Activated CD8-positive, alpha-beta memory T cell treated with anti-CD3 and anti-CD28 coated beads, Interleukin-2, amount 50 U/mL, for 48 hours (primary cell): ENCODE results near the gene INPP1.
"Not testable (repeated sequence)": the region's sequence is repeated elsewhere in the genome, so short reads cannot be mapped to it uniquely, and the experiment has no call there.

Experiments
- DNase-seq: peaks from one replicate; pipeline ENCODE4 v3.0.0-alpha.2; 2020

Gene INPP1, protein sequence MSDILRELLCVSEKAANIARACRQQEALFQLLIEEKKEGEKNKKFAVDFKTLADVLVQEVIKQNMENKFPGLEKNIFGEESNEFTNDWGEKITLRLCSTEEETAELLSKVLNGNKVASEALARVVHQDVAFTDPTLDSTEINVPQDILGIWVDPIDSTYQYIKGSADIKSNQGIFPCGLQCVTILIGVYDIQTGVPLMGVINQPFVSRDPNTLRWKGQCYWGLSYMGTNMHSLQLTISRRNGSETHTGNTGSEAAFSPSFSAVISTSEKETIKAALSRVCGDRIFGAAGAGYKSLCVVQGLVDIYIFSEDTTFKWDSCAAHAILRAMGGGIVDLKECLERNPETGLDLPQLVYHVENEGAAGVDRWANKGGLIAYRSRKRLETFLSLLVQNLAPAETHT

DNA sequence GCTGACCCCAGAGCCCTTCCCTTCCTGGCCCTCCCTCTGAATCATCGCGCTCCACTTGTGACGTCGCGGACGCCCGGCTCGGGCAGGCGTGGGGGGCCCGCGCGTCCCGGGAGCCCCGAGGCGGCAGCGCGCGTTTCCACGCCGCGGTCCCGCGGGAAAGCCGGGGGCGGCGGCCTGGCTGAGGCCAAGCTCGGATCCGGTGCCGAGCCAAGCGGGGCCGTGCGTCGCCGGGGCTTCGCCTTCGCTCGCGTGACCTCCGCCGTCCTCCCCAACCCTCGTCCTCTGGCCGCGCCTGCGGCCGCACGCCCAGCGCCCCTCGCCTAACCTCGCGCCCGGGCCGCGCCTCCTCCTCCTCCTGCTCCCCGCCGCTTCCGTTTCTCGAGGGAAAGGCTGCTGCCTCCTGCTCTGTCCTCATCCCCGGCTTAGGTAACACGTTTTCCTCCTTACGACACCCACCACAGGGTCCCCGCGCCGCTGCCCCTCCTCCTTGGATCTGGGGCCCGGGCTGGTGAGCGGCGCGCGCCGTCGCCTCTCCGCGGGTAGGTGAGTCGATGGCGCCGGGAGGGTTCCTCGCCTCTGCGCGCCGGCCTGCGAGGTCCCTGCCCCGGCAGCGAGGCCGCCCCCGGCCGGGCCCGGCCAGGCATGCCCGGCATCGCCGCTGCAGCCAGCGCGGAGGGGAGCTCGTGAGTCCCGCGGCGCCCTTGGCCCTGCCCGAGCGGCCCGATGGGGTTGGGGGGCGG lies at the start of gene INPP1:
Gene INPP1 (plus strand): TSS at position 54 of the 740 bp plus-strand sequence. CDS start 16,514 bp downstream, outside the sequence.
- DNase-seq: peak; percentile 76

DNA sequence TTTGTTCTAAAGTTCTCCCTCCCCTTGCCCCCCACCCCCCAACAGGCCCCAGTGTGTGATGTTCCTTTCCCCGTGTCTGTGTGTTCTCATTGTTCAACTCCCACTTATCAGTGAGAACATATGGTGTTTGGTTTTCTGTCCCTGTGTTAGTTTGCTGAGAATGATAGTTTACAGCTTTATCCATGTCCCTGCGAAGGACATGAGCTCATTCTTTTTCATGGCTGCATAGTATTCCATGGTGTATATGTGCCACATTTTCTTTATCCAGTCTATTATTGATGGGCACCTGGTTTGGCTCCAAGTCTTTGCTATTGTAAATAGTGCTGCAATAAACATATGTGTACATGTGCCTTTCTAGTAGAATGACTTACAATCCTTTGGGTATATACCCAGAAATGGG lies 45.5 kb upstream of the INPP1 start:
- DNase-seq: not testable (repeated sequence)

DNA sequence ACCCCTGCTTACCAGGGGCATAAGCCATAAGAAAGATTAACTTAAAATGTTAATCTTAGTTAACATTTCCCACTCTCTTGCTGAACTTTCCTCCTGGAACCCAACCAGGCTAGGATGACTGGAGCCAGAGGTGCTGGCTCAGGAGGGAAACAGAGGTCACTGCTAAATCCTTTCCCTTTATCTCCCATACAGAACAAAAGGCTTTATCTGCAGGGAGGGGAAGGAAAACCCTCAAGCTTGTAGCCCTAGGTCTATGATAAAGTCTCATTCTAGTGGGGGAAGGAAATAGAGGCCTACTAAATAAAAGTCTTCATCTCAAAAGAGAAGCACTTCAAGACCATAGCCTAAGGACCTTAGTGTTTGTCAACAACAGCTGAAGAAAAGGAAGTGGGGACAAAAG lies 42.4 kb upstream of the INPP1 start:
- DNase-seq: no peak

DNA sequence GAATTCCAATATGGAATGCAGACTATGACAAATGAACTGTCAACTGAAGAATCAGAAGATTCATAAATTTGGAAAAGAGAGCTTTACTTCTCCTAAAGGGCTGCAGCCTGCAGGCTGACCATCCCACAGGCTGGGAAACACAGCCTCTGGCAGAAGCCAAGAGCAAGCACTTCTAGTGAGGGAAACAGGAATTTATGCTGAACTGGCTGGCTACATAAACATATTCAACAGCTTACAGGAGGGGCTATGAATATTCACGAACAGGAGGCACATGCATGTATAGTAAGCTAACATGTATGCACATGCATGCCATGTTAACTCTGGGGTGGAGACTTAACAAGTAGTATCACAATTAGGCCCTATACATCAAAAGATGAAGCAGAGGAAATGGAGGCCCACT lies 41.3 kb upstream of the INPP1 start:
- DNase-seq: no peak

DNA sequence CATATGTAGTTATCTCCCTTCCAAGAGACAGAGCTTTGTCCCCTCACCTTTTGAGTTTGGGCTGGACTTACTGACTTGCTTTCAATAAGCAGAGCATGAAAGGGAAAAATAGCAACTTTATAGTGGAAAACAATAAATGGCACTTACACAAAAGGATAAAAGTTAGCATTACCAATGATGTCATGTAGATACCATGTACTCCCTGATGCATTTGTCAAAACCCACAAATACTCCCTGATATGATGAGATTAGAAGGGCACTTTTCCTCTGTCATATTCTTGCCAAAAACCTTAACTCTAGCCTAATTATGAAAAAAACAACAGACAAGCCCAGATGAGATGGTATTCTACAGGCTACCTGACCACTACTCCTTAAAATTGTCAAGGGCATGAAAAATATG lies 39.7 kb upstream of the INPP1 start:
- DNase-seq: no peak

DNA sequence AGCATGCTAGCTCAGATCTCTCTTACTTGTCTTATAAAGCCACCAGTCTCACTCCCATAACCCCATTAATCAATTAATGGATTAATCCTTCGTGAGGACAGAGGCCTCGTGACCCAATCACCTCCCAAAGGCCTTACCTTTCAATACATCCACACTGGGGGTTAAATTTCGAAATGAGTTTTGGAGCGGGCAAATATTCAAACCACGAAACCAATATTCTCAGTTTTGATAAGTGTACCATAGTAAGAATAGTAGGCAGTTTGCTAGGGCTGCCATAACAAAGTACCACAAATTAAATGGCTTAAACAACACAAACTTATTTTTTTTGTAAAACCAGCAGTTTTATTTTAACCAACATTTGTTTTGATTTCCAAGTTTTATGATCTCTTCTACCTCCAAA lies 39.0 kb upstream of the INPP1 start:
- no peak for DNase-seq

DNA sequence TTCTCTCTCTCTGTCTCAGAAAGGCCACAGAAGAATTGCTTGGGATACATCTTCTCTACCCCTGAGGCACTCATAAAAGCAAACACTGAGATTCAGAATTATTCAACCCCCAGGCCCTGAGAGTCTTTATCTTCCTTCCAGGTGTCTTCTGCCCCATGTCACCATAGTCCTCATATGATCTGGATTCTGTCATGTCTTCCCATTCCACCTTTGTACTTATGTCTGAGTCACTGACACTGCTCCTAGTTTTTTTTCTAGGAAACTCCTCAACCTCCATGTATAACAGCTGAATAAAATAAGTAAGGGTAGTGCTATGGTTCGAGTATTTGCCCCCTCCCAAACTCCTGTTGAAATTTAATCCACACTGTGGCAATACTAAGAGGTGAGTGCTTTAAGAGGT lies 35.4 kb upstream of the INPP1 start:
- no peak for DNase-seq

DNA sequence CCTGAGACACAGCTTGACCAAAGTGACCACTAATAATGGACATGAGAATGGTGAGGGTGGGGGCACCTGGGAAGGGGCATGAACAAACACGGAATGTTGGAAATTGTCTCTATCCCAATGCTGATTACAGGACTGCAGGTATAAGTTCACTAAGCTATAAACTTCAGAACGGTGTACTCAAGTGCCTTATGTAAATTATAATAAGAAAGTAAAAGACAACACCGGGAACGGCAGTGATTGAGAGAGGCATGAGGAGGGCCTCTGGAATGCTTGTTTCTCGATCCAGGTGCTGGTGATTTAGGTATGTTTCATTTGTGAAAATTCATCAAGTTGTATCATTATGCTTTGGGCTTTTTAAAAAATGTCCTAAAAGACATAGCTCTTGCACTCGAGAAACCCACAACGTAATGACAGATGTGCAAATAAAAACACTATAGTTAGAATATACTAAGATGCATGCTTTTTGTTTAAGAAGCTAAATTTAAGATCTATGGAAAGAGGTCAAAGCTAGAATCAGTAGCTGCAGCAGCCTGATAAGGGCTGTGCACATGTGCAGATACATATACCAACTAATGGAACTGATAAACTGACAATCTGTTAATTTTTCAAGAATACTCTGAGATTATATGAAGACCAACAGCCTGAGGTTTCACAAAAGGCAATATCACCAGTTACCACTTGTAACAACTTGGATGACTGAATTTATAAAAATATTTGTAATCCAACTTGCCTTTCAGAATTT lies 31.3 kb upstream of the INPP1 start:
- no peak for DNase-seq

DNA sequence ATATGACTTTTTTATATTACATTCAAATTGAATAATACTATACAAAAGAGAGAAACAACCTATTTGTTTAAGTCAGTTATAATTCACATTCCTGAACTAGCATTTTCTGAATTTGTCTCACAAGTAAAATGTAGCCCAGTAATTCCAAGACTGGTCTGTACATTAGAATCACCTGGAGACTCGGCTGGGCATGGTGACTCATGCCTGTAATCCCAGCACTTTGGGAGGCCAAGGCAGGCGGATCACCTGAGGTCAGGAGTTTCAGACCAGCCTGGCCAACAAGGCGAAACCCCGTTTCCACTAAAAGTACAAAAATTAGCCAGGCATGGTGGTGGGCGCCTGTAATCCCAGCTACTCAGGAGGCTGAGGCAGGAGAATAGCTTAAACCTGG lies 30.8 kb upstream of the INPP1 start:
- not testable (repeated sequence) for DNase-seq

DNA sequence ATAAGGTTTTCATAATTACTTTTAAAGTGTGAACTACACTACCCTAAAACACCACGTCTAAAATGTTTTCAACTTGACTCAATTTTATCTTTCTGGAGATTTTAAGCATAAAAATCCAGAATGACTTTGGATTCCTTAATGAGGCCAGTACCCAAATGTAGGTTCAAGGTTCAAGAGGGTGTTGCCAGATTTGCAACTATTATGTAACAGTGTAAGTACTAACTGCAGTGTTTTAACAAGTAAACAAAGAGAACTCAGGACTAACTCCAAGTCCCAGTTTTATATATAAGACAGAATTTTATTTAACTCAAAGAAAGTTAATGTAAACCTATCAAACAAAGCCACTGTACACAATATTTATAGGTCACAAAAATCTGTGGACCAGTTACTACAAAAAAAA lies 29.5 kb upstream of the INPP1 start:
- DNase-seq: no peak

DNA sequence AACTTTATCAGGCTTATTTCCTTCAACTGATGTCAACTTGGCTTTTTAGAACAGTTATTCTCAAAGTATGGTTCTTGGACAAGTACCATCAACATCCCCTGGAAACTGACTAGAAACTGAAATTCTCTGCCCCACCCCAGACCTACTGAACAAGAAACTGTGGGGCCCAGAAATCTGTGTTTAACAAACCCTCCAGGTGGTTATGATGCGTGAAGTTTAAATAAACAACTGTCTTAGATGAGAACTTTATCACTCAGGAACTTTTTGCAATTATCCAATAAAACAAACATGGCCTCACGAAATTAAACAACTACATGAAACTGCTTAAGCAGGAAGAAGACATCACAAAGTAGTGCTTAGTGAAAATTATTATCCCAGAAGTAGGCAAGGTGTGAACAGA lies 28.1 kb upstream of the INPP1 start:
- DNase-seq: no peak

DNA sequence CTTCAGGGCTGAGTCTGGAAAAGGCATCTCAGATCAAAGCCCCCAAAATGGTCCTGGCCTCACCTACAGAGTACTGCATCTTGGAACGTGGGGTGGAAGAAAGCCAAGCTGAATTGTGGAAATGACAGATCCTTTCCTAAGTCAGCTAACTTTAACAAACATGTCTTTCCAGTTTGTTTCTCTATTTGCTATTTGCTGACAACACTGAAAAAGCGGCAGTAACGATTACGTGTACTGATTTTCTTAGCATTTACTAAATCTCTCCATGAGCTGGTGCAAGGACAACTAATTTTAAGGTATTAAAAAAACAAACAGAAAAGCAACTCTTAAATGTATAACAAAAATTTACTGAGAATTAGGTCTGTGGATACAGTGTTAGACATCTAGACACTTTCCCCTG lies 24.9 kb upstream of the INPP1 start:
- no peak for DNase-seq

DNA sequence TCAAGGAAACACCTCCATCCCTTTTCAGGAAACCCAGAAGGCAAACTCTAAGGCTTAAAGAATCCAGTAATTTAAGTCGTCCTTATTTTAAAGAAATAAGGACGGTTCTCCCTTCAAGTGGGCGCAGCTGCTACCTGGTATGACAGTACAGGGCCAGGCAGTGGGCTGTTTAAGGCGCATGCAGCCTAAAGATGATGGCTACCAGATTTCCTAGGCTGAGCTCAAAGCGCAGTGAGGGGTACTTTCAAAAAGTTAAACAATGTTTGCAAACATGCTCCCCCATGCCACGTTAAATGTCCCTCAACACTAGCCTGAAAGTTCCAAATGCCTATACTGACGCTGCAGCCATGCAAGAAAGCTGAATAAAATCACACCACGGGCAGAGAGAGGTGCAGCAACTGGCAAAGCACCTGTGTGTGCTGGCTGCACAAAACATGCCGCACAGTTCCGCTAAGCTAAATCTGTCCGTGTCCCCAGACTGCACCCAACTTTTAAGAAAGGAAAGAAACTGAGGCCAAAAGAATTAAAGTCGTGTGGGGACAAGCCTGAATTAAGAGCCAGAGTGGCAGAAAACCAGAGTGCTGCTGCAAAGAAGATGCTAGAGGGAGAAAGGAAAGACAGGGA lies 24.3 kb upstream of the INPP1 start:
- no peak for DNase-seq

DNA sequence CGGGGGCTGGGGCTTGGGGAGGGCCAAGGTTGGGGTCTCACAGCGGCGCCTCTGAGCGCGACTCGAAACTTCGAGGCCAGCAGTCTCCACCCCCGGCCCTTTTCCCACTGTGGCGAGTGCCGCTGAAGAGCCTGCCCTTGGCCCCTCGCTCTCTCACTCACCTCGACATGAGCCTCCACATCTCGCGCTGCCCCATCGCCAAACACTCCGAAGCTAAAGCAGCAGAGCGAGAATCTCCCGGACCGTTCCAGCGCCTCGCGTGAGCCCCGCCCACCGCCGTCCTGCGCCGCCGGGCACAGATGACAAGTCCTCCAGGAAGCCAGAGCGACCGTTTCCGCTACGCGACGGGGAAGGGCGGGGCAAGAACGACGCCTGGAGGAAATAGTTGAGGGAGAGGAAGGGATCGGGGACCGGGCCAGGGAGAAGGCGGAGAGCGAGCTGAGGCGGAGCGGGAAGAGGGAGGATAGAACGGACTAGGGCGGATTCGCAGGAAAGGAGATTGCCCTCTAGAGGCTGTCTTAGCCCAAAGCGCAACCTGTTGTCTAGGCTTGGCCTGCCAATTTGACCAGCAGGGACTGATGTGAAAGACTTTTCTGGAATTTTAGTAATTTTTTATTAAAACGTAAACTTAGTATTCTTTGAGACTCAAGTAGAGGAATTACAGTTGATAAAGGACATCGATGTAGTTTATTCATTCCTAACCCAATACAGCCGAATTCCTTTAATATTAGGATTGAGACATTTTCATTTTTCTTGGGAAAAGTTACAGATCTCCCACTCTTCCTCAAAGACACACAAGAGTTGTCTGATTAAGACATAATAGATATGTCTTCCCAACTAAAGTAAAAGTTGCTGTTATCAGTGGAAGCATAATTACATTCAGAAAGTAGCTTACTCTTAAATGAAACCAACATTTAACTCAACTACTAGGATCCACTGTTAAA lies 23.6 kb upstream of the INPP1 start, which contains the start of gene HIBCH:
Gene HIBCH (minus strand): TSS at position 272 of the 944 bp plus-strand sequence. CDS start 76 bp downstream, at position 196.
- peak; percentile 94 for DNase-seq

DNA sequence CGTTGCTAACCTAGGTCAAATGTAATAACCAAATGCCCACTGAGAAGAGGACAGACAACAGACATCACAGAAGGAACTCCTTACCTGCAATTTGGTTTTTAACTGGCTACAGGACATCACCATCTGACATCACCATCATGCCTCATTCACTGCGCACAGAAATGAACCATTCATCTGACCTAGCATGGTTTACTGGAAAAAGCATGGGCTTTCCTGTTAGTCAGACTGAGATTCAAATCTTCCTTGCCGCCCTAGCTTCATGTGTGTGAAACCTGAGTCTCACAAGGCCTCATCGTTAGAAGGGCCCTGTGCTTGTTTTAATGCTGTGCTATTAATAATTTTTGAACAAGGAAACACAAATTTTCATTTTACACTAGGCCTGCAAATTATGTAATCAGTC lies 22.7 kb upstream of the INPP1 start:
- DNase-seq: no peak

DNA sequence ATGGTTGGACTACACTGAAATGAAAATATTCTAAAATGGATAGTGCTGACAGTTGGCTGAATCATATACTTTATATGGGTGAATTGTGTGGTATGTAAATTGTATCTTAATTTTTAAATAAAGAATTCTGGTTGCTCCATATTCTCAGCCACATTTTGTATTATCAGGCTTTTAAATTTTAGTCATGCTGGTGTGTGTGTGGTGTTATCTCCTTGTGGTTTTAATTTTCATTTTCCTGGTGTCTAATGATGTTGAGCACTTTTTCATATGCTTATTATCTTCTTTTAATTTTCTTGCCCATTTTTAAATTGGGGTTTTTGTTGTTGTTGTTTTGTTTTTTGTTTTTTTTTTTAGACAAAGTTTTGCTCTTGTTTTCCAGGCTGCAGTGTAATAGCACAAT lies 20.0 kb upstream of the INPP1 start:
- DNase-seq: no peak

DNA sequence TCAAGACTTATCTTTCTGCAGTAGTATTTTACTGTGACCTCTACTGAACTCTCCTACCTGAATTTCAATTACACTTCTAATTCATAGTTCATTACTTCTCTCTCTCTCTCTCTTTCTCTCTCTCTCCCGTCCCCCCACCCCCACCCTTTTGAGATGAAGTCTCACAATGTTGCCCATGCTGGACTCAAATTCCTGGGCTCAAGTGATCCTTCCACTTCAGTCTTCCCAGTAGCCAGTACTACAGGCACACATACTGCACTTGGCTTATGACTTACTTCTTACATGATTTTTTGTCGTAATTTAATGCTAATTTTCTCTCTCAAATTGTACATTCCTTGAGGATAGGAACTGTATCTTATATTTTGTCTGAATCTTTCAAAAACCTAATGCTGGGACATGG lies 17.8 kb upstream of the INPP1 start:
- no peak for DNase-seq

DNA sequence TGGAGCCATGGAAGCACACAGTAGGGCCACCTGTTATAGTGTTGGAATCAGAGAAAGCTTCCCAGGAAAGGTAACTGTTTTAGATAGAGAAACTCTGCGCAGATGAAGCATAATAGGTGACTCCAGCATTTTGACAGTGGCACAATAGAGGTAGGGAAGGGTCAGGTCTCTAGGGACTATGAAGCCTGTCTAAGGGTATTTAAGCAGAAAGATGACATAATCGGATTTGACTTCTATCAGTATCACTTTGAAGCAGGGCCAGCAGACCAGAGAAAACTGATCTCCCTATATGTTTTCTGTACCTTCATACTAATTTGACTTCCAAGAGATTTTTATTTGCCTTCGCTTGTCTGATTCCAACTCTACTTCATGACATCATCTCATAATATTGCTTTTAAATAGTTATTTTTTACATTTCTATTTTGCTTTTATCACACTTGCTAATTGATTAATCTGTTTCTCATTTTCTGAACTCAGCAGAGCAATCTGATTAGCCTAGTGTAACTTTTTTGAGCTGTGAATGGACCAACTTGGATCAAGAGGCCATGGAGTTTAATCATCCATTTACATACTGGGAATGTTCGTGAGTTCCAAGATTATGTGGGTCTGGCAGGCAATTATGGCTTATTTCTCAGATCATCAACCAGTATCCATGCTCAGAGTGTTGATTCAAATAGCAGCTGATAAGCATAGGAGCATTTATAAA lies 15.4 kb upstream of the INPP1 start:
- DNase-seq: no peak

DNA sequence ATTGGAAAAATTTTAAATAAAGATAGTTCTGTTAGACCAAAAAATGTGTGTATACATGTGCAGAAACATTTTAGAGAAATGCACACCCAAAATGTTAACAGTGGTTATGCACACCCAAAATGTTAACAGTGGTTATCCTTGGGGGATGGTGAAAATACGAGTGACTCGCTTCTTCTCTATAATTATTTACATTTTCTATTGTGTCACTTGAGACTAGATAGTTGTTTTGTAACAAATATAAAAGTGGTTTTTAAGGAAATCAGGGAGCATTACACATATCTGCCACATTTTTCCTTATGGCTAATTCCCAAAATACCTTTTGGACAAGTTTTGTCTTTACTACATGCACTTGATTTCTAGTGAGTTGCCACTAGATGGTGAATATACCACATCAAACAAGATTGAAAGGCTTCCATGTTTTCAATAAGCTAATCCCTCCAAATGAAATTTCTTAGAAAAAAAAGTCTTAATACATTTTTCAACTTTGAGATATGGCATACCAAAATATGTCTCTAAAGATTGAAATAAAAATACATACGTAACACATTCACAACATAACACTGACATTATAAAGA lies 14.7 kb upstream of the INPP1 start:
- no peak for DNase-seq

DNA sequence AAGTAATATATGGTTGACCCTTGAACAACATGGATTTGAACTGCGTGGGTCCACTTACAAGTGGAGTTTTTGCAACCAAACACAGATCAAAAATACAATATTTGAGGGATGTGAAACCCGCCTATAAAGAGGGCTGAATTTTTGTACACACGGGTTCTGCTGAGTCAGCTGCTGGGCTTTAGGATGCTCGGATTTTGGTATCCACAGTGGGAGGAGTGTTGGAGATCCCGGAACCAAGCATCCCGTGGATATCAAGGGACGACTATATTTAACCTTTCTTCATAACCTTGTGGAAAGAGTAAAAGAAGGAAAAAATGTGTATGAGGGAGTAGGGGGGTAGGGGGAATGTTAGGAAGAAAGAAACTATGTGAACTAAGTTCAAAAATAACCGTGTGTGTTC lies 10.0 kb upstream of the INPP1 start:
- DNase-seq: no peak

DNA sequence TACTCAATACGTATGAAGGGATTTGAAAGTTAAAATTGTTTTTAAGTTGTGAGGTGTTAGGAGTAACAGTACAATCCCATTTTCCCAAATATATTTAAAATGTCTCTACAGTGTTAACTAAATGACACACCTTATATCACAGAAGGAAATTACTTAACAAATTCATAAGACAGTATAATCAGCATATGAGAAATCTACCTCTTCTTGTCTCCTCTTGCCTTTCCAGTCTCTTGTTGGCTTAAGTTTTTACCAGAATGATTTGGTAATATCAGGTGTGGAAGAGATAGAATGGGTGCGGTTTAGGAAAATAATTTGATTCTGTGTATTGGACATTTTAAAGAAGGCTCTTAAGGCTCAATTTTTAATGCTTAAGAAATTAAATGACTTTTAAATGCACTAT lies 9.5 kb upstream of the INPP1 start:
- no peak for DNase-seq
